ENCODE measurements around the gene UBE2F. TPM values are rescaled to one million over a fixed set of nuclear protein-coding genes. Genes with fewer than 3 reads are reported as not detected.

The UBE2F gene, protein sequence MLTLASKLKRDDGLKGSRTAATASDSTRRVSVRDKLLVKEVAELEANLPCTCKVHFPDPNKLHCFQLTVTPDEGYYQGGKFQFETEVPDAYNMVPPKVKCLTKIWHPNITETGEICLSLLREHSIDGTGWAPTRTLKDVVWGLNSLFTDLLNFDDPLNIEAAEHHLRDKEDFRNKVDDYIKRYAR
- 43.7 and 67.7 TPM in 2 replicates for total RNA-seq

DNA sequence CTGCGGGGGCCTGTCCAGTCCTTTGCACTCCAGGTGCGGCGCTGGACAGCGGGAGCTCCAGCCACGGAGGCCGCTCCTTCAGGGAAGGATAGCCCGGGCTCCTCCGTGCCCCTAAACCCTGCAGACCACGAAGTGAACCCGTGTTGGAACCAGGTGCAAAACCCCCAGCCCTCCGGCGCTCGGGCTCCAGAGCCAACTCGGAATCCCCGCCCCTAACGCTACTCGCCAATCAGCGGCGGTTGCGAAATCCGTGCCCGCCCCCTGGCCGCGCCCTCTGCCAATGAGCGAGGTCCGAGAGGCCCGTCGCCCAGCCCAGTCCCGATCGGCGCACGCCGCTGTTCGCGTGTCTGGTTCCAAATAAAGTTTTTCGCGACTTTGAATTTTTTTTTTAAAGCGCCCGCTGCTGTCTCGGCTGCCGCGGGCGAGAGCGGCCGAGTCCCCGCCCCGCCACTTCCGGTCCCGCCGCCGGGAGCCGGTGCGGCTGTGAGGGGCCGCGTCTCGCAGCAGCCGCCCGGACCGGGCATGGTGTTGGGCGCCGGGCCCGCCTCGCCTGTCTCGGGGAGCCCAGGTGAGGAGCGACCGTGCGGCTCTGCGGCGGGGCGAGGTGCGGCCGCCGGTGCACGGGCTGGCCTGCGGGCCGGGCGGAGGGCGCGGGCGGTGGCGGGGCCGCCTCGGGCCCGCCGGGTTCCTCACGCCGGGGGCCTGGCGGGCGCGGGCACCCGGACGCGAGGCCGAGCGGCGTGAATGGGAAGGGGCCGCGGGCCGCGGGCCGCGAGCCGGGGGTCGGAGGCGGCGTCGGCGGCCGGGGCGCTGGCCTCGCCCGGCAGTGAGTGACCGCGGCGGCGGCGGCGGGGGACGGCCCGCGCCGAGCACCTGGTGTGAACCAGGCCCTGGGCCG lies at the start of gene UBE2F:
Gene UBE2F (plus strand): TSS at position 450 of the 898 bp plus-strand sequence. CDS start 6,094 bp downstream, outside the sequence.

DNA sequence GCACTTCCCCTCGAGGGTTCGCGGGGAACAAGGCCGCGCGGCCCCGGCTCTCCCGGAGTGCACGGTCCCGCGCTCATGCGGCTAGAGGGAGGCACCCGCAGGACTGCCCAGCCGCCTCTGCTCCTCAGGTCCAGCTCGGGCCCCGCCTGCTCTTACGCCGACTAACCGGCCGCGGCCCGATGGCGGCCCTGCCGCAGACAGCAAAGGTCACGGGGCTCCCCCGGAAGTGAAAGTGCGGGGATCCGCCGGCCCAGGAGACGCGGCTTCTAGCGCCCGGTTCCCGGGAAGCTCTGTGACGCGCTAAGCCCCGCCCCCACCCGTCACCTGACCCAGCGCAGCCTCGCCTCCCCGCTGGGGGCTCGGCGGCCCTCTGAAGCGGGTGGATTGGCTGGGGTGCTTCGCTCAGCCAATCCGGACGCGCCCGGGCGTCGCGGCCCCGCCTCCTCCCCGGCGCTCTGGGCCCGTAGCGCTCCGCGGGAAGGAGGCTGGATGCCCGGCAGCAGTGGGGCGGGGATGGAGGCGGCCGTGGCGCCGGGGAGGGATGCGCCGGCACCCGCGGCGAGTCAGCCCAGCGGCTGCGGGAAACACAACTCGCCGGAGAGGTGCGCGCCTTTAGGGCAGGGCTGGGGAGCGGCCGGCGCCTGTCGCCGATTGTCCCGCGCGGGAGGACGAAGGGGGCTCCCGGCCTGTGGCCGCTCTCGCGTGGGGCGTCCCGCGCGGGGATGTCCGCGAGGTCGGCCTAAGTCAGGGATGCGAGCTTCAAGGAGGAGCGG lies 93.9 kb downstream of the UBE2F start, which contains the start of gene SCLY:
Gene SCLY (plus strand): TSS at position 460 of the 773 bp plus-strand sequence. CDS start 54 bp downstream, at position 514.

Other genes with a start within 250 kb of the UBE2F start
- 0.19 and 0.56 TPM in 2 replicates for gene RBM44, start 168.2 kb upstream of the UBE2F start, total RNA-seq
- 0.77 and 3.1 TPM in 2 replicates for gene RAMP1, start 107.4 kb upstream of the UBE2F start, total RNA-seq
- 8.5 and 28.0 TPM in 2 replicates for gene SCLY, start 94.0 kb downstream of the UBE2F start, total RNA-seq
- 0.58 and 5.4 TPM in 2 replicates for gene ESPNL, start 133.3 kb downstream of the UBE2F start, total RNA-seq
- gene KLHL30, start 171.7 kb downstream of the UBE2F start, total RNA-seq: 1.7 and 9.9 TPM in 2 replicates
- 1.2 and 2.8 TPM in 2 replicates for gene ERFE, start 192.0 kb downstream of the UBE2F start, total RNA-seq
- gene ILKAP, start 236.7 kb downstream of the UBE2F start, total RNA-seq: 18.0 and 35.9 TPM in 2 replicates

Data from regular cardiac myocyte (primary cell).